Eye (tissue), 1 donor: ENCODE measurements around the gene GRPR.

Experiments used
- DNase-seq: peaks from one replicate; pipeline ENCODE4 v3.0.0-alpha.2; 2015

GRPR gene

DNA sequence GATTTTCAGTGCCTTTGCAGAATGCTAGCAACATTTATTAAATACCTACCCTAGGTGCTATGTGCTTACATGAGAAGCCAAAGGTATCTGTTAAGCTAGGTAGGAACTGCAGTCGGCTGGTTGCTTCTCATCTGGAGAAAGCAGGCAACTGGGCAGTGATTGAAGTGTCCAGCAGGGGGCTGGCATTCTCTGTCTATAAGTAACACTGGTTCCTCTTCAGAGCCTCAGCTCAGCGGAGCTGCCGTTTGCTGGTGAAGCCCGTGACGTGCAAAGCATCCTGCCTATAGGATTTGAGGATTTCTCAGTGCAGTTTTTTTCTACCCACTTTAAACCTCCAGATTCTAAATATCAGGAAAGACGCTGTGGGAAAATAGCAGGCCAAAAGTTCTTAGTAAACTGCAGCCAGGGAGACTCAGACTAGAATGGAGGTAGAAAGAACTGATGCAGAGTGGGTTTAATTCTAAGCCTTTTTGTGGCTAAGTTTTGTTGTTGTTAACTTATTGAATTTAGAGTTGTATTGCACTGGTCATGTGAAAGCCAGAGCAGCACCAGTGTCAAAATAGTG lies at the start of gene GRPR:
GRPR (plus strand) TSS at position 344 of the 565 bp plus-strand sequence. CDS start 389 bp downstream, outside the sequence.
- peak; percentile 90 for DNase-seq

DNA sequence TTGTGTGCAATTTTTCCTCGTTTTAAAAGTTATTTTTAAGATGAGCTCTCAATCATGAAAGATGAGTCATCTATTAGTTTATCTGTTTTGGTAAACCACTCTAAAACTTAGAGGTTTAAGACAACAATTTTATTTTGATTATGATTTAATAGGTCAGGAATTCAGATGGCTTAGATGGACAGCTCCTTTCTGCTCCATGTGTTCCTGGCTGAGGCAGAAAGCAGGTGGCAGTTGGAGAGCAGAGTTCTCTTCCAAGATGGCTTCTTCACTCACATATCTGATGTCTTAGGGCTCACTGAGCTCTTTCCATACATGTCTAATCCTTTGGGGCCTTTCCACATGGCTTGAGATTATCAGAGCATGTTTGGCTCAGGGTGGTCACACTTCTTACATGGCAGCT lies 48.3 kb upstream of the GRPR start:
- DNase-seq: peak; percentile 12

DNA sequence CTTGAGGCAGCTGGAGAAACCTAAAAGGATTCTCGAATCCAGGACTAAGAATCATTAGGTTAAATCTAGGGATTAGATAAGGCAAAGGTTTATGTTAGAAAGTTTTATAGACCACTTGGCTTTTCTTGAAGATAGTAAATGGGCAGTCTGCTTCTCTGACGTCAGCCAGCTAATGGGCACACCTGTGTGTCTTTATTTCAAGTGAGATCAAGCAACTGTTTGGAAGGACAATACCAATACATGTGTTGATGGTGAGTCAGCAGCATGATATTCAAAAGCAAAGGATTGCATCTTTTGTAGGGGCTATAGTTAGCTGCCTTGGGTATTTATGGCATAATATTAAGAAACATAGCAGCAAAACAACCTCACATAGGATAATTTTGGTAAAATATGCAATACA lies 46.5 kb upstream of the GRPR start:
- DNase-seq: no peak

DNA sequence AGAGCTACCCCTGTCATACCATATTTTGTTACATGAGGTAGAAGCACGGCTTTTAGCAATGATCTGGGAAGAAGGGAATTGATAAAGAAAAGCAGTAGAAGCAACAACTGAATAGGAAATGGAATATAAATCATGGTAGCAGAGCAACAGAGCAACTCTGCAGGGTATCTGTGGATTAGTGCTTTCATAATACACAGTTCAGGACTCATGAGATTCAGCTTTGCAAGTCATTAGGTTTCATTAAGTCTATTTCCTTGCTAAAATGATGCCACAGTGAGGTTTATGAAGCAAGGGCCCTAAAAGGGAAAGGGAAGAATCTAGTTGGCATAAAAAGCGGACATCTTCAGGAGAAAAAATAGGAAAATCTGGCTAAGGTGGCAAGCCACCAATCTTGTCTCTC lies 45.6 kb upstream of the GRPR start:
- no peak for DNase-seq

DNA sequence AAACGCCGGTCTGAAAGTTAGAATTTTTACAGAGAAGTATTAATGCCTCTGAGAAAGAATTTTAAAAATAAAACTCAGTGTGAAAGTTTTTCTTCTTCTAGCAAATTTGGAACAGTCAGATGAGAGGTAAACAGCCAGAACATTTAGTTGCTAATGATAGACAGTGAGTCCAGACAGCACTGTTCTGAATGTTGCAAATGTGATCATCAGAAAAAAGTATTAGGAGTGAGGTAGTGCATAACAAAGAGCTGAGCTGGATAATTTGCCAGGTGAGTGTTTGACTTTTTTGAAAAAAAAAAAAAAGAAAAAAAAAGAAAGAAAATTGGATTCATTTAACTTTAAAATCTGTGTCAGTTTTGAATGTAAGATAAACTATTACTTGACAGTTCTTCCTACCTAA lies 42.0 kb upstream of the GRPR start:
- no peak for DNase-seq

DNA sequence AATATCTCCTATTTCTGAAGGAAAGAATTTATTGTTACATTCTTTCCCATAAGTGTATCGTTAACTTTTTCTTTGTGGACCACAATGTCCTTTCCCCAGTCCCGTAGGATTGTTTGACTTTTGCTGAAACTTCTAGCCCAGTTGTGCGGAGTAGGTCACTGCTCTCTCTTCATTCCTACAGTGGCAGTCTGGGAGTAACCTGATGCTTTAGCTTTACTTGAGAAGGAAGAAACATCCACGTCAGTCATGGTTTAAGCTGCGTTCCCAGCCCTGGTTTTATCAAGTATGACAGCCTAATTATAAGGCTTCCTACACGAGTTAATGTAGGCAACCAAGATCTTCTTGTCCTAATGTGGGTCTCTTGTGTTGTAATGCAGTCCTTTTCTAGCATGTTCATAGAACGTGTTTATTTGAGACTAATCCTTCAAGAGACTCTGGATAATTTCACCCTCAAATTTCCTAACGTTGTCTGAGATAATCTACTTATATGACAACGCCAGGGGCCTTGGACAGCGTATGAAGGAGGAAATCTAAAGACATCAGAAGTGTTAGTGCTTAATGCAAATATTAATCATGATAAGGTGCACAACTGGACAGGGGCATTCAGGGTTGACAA lies 40.8 kb upstream of the GRPR start:
- DNase-seq: peak; percentile 18

DNA sequence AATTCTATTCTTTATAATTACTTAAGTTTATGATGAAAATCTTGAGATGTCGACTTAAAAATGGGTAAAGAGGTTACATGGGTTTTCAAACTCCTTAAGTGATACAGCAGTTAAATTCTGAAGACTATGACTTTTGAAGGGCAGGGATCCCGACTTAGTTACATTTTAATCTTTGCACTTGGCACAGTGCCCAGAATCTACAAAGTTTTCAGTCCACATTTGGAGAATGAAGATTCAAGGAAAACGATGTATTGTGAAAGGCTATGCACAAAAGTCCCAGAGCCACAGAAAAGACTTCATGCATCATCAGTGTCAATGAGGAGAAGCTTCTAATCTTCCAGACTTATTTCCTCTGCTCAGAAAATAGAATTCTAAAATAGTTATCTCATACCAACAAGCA lies 36.3 kb upstream of the GRPR start:
- no peak for DNase-seq

DNA sequence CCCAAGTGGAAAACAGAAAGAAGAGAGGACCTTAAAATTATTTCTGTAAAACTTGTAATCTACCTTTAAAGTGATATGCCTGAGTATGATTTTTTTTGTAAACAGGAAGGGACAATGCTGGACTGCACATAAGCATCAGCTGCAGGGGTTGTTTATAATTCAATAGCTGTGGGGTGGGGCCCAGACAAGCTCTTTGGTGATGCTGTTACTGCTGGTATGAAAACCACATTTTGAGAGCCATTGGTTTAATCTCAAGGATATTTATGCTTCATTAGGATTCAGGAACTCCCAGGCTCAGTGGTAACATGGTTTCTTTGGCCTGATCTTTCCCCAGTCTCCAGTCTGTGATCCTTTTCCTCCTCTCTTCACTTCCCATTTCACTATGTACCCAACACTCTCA lies 34.3 kb upstream of the GRPR start:
- DNase-seq: no peak

DNA sequence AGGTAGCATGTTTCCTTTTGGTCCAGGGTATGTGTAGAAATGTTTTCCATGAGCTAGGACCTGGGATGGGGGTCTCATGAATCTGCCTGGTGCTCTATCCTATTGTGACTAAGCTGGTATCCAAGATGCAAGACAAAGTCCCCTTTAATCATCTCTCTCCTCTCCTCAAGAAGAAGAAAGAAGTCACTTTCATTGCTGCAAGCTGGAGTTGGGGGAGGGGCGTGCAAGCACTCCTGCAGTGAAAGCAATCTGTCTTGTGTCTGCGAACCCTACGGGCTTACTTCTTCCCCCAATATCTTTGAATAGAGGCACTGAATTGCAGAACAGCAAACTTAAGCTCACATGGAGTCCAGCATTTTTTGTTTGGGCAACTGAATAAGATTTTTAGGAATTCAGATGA lies 27.2 kb upstream of the GRPR start:
- DNase-seq: peak; percentile 75

DNA sequence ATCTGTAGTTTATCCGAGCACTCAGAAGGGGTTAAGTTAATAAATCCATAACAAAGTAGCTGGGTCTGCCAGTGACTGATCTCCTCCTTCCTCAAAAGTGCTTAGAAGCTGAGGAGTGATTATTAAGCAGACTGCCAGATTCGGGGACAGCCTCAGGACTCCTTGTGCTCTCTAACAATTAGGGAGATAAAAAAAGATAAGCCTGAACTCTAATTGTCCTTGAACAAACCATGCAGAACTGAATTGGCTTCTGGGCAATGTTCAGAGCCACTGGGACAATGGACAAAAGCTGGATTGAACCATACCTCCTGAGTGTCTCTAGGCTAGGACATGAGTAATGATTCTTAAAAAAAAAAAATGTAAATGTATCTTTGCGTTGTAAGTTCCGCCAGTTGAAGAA lies 22.7 kb upstream of the GRPR start:
- peak; percentile 34 for DNase-seq

DNA sequence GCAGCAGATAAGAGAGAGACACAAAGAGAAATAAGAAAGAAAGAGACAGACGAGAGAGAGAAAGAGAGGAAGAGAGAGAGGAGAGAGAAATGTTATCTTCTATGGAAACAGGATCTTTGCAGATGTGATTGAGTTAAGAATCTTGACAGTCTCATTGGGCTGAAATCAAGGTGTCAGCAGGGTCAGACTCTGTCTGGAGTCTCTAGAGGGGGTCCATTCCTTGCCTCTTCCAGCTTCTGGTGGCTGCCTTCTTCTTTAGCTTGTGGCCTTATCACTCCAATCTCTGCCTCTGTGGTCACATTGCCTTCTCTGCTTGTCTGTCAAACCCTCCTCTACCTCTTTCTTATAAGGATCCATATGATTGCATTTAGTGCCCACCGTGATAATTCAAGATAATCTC lies 21.8 kb upstream of the GRPR start:
- no peak for DNase-seq

DNA sequence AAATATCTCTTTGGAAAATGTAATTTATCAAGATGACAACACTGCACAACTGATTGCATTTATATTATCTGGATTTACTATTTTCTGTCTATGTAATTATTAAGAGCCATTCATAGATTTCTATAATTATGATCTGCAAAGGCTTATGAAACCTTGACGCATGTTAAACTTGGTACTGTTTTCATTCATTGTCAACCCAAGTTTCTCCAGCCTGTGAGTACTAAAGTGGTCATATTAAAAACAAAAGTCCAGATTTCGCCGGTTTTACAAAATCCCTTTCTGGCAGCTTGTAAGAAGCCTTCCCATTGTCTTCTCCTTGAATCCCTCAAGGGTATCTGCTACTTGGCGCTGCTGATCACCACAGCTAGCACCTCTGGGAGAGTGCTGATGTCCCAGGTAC lies 19.7 kb upstream of the GRPR start:
- no peak for DNase-seq

DNA sequence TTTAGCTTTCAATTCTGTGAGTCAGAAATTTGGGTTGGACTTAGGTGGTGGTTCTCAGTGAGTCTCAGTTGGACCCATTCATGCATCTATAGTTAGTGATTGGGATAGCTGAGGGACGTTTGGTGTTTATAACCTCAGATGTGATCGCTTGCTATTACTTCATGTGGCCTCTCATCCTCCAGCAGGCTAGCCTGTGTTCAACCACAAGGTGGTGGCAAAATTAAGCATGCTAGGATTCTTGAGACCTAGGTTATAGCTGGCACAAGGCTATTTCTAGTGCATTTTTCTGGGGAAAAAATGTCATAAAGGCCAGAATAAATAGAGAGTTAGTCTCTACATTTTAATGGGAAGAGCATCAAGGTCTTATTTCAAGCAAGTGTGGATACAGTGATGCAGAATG lies 10.9 kb upstream of the GRPR start:
- no peak for DNase-seq

DNA sequence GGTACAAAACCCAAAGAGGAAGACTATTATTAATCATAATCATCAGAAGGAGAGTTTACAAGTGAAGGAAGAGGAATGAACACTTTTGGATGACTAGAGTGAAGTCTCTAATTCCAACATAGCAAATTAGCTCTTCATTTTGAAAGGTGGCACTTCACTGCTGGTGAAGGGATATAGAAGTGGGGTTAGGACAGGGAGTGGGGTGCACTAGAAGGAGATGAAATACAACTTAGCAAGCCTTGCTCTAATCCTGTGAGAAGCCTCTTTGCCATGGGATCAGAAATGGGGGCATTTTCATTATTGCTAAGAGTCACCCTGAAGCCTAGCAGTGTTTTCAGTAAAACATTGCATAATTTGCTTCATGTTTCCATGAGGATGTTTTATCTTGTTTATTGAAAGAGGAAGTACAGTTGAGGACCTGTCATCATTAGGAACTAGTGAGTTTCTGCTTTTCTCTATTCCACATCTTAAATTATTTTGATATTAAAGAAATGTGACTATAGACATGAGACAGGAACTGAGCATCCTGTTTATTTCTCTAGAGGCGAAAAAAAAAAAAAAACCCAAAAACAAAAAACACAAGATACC lies 9.3 kb upstream of the GRPR start:
- DNase-seq: no peak

DNA sequence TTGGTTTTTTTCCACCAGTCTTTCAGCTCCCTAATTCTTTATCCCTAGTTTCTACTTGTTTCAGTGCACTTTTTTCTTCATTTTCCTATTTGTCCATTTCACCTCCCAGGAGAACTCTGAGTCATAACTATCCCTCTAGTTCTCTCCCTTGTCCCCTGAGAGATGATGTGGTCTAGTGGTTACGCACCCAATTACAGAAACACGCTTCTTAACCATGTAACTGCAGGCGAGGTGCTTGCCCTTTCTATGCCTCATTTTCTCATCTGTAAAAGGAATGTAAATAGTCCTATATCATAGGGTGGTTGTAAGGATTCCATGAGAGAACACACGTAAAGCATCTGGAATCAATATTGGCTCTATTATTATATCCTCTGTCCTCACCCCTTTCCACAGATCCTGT lies 8.8 kb upstream of the GRPR start:
- no peak for DNase-seq

DNA sequence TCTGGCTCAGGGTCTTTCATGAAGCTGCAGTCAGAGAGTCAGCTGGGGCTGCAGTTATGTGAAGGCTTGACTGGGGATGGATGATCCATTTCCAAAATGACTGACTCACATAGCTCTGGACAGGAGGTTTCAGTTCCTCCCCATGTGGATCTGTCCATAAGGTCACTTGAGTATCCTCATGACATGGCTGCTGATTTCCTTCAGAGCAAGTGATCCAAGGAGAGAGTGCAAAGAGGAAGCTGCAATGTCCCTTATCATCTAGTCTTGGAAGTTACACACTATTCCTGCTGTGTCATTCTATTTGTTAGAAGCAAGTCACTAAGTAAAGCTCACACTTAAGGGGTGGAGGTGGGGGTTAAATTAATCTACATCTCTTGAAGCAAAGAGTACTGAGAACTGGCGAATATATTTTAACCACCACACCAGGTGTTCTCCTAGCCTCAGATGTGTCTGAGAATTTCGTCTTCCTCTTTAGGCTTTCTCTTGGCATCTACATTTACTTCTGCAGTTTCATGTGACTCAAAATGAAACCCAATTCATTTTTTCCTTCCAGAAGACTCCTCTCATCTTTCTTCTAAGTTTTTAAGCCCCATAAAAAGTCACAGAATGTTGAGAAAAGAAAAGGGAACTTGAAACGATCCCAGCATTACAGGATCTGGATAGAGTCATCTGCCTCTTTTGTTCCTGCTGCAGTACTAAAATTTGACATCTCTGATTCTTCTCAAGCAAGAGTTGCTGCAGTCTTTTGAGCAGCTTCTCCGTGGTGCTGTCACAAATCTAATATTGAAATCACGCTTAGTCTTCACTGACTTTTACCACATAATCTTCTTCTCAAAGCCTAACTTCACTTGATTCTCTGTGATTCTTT lies 3.8 kb upstream of the GRPR start:
- no peak for DNase-seq

DNA sequence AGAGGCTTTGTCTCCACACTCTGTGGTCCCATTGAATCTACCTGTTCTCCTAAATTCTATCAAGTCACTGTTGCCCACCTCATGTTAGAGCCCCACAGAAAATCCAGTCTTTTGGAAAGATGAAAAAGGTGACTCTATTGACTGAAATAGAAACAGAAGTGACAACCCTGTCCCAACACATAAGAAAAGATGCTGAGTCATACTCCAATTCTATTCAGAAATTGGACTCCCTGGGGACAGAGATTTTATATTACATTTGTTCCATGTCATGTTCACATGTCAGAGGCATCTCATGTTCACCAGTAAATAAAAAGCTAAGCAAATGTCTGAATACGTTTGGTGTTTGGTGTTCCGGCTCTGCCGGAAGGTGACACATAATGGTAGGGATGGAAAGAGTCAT lies 2.9 kb upstream of the GRPR start:
- DNase-seq: peak; percentile 26

DNA sequence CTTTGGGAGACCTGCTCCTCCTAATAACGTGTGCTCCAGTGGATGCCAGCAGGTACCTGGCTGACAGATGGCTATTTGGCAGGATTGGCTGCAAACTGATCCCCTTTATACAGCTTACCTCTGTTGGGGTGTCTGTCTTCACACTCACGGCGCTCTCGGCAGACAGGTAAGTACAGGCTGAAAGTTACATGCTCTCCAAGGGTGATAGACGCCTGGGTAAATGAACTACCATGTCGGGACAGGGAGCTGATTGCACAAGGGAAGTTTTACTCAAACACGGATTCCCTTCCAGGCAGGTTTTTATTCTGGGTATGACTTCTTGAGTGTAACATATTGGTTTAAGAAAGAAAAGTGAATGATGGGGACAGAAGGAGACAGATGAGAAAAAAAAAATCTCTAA lies 836 bp downstream of the GRPR start:
- DNase-seq: no peak

DNA sequence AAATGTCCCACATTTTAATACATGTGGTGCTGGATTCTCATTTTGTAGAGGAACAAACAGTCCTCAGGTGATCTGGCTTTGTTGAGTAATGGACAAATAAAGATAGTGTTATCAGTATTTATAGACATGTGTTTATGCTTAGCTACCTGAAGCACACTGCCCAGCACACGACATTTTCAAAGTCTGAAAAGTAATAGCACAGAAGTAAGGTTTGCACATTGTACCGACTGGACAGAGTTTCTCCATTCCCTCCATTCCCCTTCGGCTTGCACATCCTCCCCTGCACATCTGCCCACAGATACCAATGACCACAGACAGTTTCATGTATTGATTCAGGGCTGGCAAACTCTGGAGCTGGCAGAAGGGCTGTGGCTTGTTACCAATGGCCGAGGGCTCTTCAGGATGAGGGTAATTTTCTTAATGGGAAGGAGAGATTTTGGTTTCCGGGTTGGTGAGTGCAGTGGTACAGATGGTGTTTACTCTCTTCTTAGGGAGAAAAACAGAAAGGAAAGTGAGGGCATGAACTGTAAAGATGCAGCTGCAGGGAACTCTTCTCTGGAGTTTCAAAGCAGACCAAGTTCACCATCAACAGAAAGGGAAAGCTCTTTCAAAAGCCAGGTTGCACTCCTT lies 2.3 kb downstream of the GRPR start:
- no peak for DNase-seq

DNA sequence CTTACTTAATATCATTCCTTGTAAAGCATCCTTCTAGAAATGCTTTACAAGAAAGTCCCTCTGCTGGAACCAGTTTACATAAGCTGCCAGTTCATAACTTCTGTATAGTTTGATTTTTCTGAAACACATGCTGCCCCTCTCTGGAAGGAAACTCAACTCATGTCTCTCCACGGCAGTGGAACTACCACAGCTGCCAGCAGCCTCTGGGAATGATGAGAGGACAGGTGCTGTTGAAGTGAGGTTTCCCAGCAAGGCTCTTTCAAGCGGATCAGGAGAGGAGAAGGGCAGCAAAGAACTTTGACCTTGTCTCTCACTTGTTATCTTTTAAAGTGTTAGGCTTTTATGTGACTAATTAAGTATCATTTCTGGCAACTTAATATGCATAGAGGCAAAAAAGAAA lies 7.3 kb downstream of the GRPR start:
- no peak for DNase-seq

DNA sequence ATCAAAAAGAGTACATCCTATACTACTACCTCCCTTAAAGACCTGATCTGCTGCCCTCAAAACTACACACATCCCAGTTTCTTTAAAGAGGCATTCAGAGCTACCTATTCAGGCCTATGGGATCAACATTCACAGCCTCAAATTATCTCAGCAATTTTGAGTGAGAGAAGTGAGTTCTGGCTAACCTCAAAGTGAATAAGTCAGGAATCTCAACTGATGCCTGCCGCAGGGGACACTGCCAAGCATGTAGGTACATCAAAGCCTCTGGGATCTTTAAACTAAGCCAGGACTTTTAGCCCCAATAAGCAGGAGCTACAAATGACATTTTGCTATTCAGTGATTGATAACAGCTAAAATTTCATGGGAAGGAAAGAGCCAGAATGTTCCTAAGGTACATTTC lies 11.6 kb downstream of the GRPR start:
- no peak for DNase-seq

DNA sequence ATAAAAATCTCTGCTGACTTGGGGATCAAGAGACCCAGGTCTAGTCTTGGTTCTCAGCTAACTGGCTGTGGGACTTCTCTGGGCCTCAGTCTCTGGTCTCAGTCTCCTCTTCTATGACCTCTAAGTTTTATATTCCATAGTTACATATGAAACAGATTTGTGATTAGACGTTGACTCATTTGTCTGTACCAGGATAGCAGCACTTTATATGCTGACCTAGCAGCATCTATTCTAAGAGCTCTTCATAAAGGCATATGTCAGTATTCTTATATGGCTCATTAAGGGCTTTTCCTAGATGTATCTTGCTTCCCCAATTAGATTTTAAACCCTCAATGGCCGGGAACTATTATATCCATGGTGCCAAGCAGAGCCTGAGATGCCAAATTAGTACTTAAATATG lies 12.7 kb downstream of the GRPR start:
- DNase-seq: no peak

DNA sequence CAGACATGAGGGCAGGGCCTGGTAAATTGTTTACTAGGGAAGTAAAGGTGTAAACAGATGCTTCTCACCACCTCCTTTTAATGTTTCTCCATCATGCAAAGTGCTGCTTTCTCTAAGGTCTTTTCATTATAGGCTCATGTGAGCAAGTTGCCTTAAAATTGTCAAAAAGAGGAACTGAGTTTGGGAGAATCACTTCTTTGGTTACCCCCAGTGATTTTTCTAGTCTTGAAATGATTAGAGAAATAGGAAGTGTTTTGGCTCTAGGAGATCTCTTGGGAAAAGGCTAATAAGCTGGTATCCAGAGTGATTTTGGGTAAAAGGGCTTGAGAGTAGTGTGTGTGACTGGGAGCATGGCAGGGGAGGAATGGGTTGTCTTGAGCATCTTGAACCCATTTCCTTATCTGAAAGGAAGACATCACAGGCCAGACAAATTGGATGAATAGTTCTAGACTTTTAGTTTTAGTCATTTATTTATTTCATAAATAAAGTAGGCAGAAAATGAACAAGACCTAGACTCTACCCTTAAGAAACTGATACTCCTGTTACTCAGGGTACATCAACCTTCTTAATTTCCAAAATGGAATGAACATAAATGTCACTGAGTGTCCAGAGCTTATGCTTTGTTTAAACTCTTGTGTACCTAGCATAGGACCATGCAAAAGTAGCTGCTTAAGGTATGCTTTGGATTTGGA lies 14.2 kb downstream of the GRPR start:
- no peak for DNase-seq
